Peyer's patch (tissue), 4 donors: Measurements from ENCODE around the gene PTPN14. TPM values are rescaled to one million over a fixed set of nuclear protein-coding genes. Genes with fewer than 3 reads are reported as not detected.

Experiments used
- DNase-seq, 3 donors: peaks; one replicate each; pipeline ENCODE4 v3.0.0-alpha.2; 2017 to 2019
- H3K27ac ChIP-seq, 4 donors: fragments of 200-600 bp; sonication (generic); one replicate each; pipeline ENCODE4 v1.5.1; 2016 to 2019
- H3K27me3 ChIP-seq, 2 donors: fragments of 200-600 bp; sonication (generic); one replicate each; pipeline ENCODE4 v1.5.1; 2019
- H3K36me3 ChIP-seq, 3 donors: fragments of 200-600 bp; sonication (generic); one replicate each; pipeline ENCODE4 v1.5.1; 2016 to 2019
- H3K4me1 ChIP-seq, 4 donors: fragments of 200-600 bp; sonication (generic); one replicate each; pipeline ENCODE4 v1.5.1; 2016 to 2019
- H3K4me3 ChIP-seq, 4 donors: fragments of 200-600 bp; sonication (generic); 1 replicate in 3 of 4; 2 replicates in 1 of 4; pipeline ENCODE4 v1.5.1; 2016 to 2019; ENCODE audit warnings: mild to moderate bottlenecking in 1 of 4
- H3K9me3 ChIP-seq, 4 donors: fragments of 200-600 bp; sonication (generic); one replicate each; pipeline ENCODE4 v1.5.1; 2016 to 2019; ENCODE audit warnings: mild to moderate bottlenecking in 1 of 4
- POLR2A ChIP-seq, 2 donors: fragments of 450-650 bp; IDR thresholded peaks; one replicate each; pipeline ENCODE4 v1.5.1; 2017; ENCODE audit warnings: antibody characterized with exemption in 2 of 2, mild to moderate bottlenecking in 2 of 2, moderate library complexity in 2 of 2
- total RNA-seq, 4 donors: library from RNA; depleted of rRNA; stranded (reverse); fragments of >200 nt; gene quantifications; one replicate each; pipeline ENCODE4 v1.1.0, GENCODE V29; 2016
- TF ChIP-seq, protein P1 (sequence below), 6 experiments: fragments of 450-650 bp in 4 of 6; fragments of 200-600 bp in 2 of 6; sonication (generic) in 1 of 6; IDR thresholded peaks; one replicate each; pipeline ENCODE4 v1.5.1; 2017 to 2019; ENCODE audit warnings: antibody characterized with exemption in 6 of 6, mild to moderate bottlenecking in 3 of 6, moderate library complexity in 1 of 6

The PTPN14 gene
- total RNA-seq, 4 donors from 2014 or later: 1.9 to 6.6 (median 4.2) TPM

DNA sequence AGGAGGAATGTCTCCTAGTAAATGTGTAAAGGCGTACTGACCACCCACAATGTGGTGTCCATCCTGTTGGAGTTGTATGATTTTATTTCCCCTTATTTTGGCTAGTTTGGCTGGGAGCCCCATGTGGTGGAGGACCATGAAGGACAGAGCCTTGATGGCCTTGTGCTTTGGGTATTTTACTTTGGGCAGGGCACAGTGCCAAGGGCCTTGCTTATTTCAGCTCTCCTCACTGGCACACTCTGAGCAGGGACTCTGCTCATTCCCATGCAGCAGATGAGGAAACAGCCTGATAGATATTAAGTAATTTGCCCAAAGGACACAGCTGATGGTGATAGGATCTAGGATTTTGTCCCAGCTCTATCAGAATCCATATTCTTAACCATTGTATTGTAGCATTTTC lies 220.2 kb downstream of the PTPN14 start:
- DNase-seq: no peak
- Histone ChIP-seq H3K4me3 (no peak overlapping the region), H3K27ac (no peak overlapping the region), H3K36me3 (no peaks in the 10 kb centered on the region), H3K9me3 (no peaks in the 10 kb centered on the region), H3K27me3 (no peaks in the 10 kb centered on the region), H3K4me1 (no peaks in the 10 kb centered on the region)
- TF ChIP-seq, protein P1, sequence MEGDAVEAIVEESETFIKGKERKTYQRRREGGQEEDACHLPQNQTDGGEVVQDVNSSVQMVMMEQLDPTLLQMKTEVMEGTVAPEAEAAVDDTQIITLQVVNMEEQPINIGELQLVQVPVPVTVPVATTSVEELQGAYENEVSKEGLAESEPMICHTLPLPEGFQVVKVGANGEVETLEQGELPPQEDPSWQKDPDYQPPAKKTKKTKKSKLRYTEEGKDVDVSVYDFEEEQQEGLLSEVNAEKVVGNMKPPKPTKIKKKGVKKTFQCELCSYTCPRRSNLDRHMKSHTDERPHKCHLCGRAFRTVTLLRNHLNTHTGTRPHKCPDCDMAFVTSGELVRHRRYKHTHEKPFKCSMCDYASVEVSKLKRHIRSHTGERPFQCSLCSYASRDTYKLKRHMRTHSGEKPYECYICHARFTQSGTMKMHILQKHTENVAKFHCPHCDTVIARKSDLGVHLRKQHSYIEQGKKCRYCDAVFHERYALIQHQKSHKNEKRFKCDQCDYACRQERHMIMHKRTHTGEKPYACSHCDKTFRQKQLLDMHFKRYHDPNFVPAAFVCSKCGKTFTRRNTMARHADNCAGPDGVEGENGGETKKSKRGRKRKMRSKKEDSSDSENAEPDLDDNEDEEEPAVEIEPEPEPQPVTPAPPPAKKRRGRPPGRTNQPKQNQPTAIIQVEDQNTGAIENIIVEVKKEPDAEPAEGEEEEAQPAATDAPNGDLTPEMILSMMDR (IDR thresholded peaks at IDR 0.05): no peak
- no peak for TF ChIP-seq POLR2A (IDR thresholded peaks at IDR 0.05)

GRCh38 chr1:214330715-214331114 lies 220.7 kb downstream of the PTPN14 start:
- DNase-seq: no peak
- TF ChIP-seq, protein P1 (IDR thresholded peaks at IDR 0.05): no peak
- TF ChIP-seq POLR2A (IDR thresholded peaks at IDR 0.05): no peak
- no peaks in the 10 kb centered on the region for H3K27me3 ChIP-seq

GRCh38 chr1:214330222-214330621 lies 221.2 kb downstream of the PTPN14 start:
- H3K27ac ChIP-seq: no peak overlapping the region
- H3K9me3 ChIP-seq: no peaks in the 10 kb centered on the region
- no peak for TF ChIP-seq POLR2A (IDR thresholded peaks at IDR 0.05)
- TF ChIP-seq, protein P1 (IDR thresholded peaks at IDR 0.05): no peak
- no peaks in the 10 kb centered on the region for H3K27me3 ChIP-seq
- no peak for DNase-seq
- no peaks in the 10 kb centered on the region for H3K36me3 ChIP-seq
- no peaks in the 10 kb centered on the region for H3K4me1 ChIP-seq
- no peak overlapping the region for H3K4me3 ChIP-seq

More at GRCh38 chr1:214330715-214331114, 220.7 kb downstream of the PTPN14 start:
- H3K27ac ChIP-seq: no peak overlapping the region
- no peaks in the 10 kb centered on the region for H3K36me3 ChIP-seq
- H3K4me1 ChIP-seq: no peaks in the 10 kb centered on the region
- H3K4me3 ChIP-seq: no peak overlapping the region
- H3K9me3 ChIP-seq: no peaks in the 10 kb centered on the region

GRCh38 chr1:214329470-214330220 lies 221.8 kb downstream of the PTPN14 start:
- H3K9me3 ChIP-seq: no peaks in the 10 kb centered on the region

GRCh38 chr1:214328770-214329469 lies 222.5 kb downstream of the PTPN14 start:
- H3K27ac ChIP-seq: no peak overlapping the region
- TF ChIP-seq, protein P1 (IDR thresholded peaks at IDR 0.05): peak; percentile 57 to 96 (median 90)
- no peak for TF ChIP-seq POLR2A (IDR thresholded peaks at IDR 0.05)
- H3K4me3 ChIP-seq: no peak overlapping the region
- H3K27me3 ChIP-seq: no peaks in the 10 kb centered on the region
- DNase-seq: peak; percentile 75 to 92 (median 84)
- no peaks in the 10 kb centered on the region for H3K9me3 ChIP-seq
- H3K4me1 ChIP-seq: no peaks in the 10 kb centered on the region
- H3K36me3 ChIP-seq: peaks cover 0 to 5% (median 0%) of the 10 kb centered on the region in 3 donors

More at GRCh38 chr1:214329470-214330220, 221.8 kb downstream of the PTPN14 start:
- no peak overlapping the region for H3K27ac ChIP-seq
- TF ChIP-seq POLR2A (IDR thresholded peaks at IDR 0.05): no peak
- TF ChIP-seq, protein P1 (IDR thresholded peaks at IDR 0.05): no peak
- no peaks in the 10 kb centered on the region for H3K27me3 ChIP-seq
- no peak for DNase-seq
- peaks cover 0 to 3% (median 0%) of the 10 kb centered on the region in 3 donors for H3K36me3 ChIP-seq
- H3K4me3 ChIP-seq: no peak overlapping the region
- H3K4me1 ChIP-seq: no peaks in the 10 kb centered on the region
